T-cell (primary cell): Measurements from ENCODE around the gene CCSER1. TPM values are rescaled to one million over a fixed set of nuclear protein-coding genes. Genes with fewer than 3 reads are reported as not detected.
"Not testable (repeated sequence)": the region's sequence is repeated elsewhere in the genome, so short reads cannot be mapped to it uniquely, and the experiment has no call there.

ENCODE experiments used
- ATAC-seq, 4 experiments: fragments of 200-7000 bp in 3 of 4; fragments of 150-1000 bp in 1 of 4; cut with Tn5 transposase; replicated peaks in 1 of 4; 1 replicate in 3 of 4; 2 replicates in 1 of 4; pipeline ENCODE4 v1.10.0; 2021; ENCODE audit warnings: moderate library complexity in 3 of 4, mild to moderate bottlenecking in 2 of 4, moderate number of reproducible peaks in 1 of 4
- CTCF ChIA-PET, 2 donors: fragments of 300-600 bp; sonication (Branson Sonifier 250); formaldehyde crosslinking; loops; one replicate each; lab custom pipeline; 2022; ENCODE audit warnings: antibody characterized with exemption in 2 of 2; lab: Charles Lee
- POLR2A ChIA-PET, 2 donors: fragments of 300-600 bp; sonication (Branson Sonifier 250); formaldehyde crosslinking; loops; one replicate each; lab custom pipeline; 2022; ENCODE audit warnings: antibody characterized with exemption in 2 of 2; lab: Charles Lee
- DNase-seq, 35 experiments: peaks; one replicate each; pipeline versions ENCODE4 v3.0.0 to v3.0.0-alpha.2; 2013 to 2023
- H3K27ac ChIP-seq: one replicate; pipeline ENCODE4 v1.5.1; 2013; ENCODE audit warnings: low read length
- H3K27me3 ChIP-seq, 2 experiments: replicated peaks in 1 of 2; 1 replicate in 1 of 2; 2 replicates in 1 of 2; pipeline versions ENCODE4 v1.6.1 to v1.7.0; 2013; ENCODE audit warnings: low read length in 1 of 2, mixed read lengths in 1 of 2; ENCODE audit not compliant: control insufficient read depth in 2 of 2, insufficient read depth in 2 of 2; ENCODE audit errors: extremely low read depth in 1 of 2
- H3K36me3 ChIP-seq, 2 donors: 1 replicate in 1 of 2; 2 replicates in 1 of 2; pipeline versions ENCODE4 v1.6.1 to v1.7.0; 2013; ENCODE audit warnings: low read length in 1 of 2; ENCODE audit not compliant: control insufficient read depth in 2 of 2, insufficient read depth in 1 of 2; ENCODE audit errors: extremely low read depth in 1 of 2
- H3K4me1 ChIP-seq, 2 experiments: 1 replicate in 1 of 2; 2 replicates in 1 of 2; pipeline versions ENCODE4 v1.6.1 to v1.7.0; 2013; ENCODE audit warnings: low read length in 2 of 2, mixed read lengths in 1 of 2; ENCODE audit not compliant: insufficient read depth in 2 of 2, control insufficient read depth in 1 of 2; ENCODE audit errors: extremely low read depth in 1 of 2
- H3K4me3 ChIP-seq, 2 donors: 1 replicate in 1 of 2; 2 replicates in 1 of 2; pipeline versions ENCODE4 v1.5.1 to v1.7.0; 2013; ENCODE audit warnings: mild to moderate bottlenecking in 2 of 2, low read length in 1 of 2, moderate library complexity in 1 of 2; ENCODE audit not compliant: control insufficient read depth in 1 of 2; ENCODE audit errors: extremely low read depth in 1 of 2
- H3K9me3 ChIP-seq: 2 replicates; pipeline ENCODE4 v1.7.0; 2013
- H3K27ac Mint-ChIP-seq, 2 donors: one replicate each; pipeline ENCODE4 v1.8.0; 2020 to 2021; ENCODE audit warnings: mild to moderate bottlenecking in 2 of 2, mixed read lengths in 2 of 2
- H3K27me3 Mint-ChIP-seq, 2 donors: one replicate each; pipeline ENCODE4 v1.8.0; 2021 to 2022; ENCODE audit warnings: mixed read lengths in 2 of 2
- H3K36me3 Mint-ChIP-seq: one replicate; pipeline ENCODE4 v1.8.0; 2021; ENCODE audit warnings: mixed read lengths
- H3K4me1 Mint-ChIP-seq, 3 donors: one replicate each; pipeline ENCODE4 v1.8.0; 2020 to 2022; ENCODE audit warnings: mixed read lengths in 3 of 3, mild to moderate bottlenecking in 1 of 3
- H3K4me3 Mint-ChIP-seq, 3 donors: one replicate each; pipeline ENCODE4 v1.8.0; 2020 to 2022; ENCODE audit warnings: mild to moderate bottlenecking in 3 of 3, mixed read lengths in 3 of 3, moderate library complexity in 3 of 3
- H3K9me3 Mint-ChIP-seq, 3 donors: one replicate each; pipeline ENCODE4 v1.8.0; 2020 to 2022; ENCODE audit warnings: mixed read lengths in 3 of 3
- WGBS: methylation state at CpG from one replicate; pipeline ENCODE4 v1.1.5; 2013; ENCODE audit warnings: missing lambda C conversion rate; ENCODE audit not compliant: insufficient coverage; 5-methylcytosine and 5-hydroxymethylcytosine counted together
- total RNA-seq, 35 experiments: library from RNA in 6 of 35; stranded (reverse) in 6 of 35; fragments of 120-200 nt in 1 of 35; gene quantifications; one replicate each; pipeline versions ENCODE4 v1.2.1 to v1.2.4 and lab custom pipeline; 2013 to 2026

Gene CCSER1
- total RNA-seq, 5 donors from 2014 or later (not counting 1 experiment from before 2014, with no cell fraction given) = 0.35 to 1.4 (median 0.98) TPM

DNA sequence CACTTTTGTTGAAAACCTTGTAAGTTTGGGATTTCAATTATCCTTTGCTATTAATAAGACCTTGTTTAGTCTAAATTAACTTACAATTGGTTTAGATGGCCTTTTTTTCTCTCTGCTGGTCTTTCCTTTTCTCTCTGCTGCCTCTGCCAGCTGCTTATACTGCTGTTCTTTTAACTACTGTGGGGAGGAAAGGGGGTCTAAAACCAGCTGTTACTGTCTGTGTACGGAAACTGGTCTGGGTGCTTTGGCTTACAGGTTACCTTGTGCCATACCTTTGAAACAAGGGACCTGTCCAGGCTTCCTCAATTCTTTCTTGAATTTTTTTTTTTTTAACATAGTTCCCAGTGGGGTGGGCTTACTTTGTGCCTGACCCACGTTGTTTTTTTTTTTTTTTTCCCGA is 1230.8 kb downstream of the CCSER1 start:
- POLR2A ChIA-PET, H3K4me3 Mint-ChIP-seq, H3K9me3 ChIP-seq, DNase-seq, H3K4me1 ChIP-seq, H3K36me3 ChIP-seq, ATAC-seq, H3K4me3 ChIP-seq, H3K36me3 Mint-ChIP-seq, H3K27ac Mint-ChIP-seq, H3K4me1 Mint-ChIP-seq, H3K27me3 ChIP-seq, H3K27me3 Mint-ChIP-seq, H3K27ac ChIP-seq, CTCF ChIA-PET: not testable (repeated sequence)
- H3K9me3 Mint-ChIP-seq = peaks cover 11 to 31% (median 14%) of the 10 kb centered on the region in 3 donors
- no CpG with 5 or more reads among the region's 3 CpGs for WGBS

- H3K27ac ChIP-seq, H3K27me3 Mint-ChIP-seq, POLR2A ChIA-PET, H3K4me1 Mint-ChIP-seq, H3K4me1 ChIP-seq, H3K4me3 Mint-ChIP-seq, H3K36me3 Mint-ChIP-seq, H3K4me3 ChIP-seq, H3K9me3 ChIP-seq, CTCF ChIA-PET, DNase-seq, ATAC-seq, H3K36me3 ChIP-seq, H3K27ac Mint-ChIP-seq, H3K27me3 ChIP-seq: not testable (repeated sequence)
- H3K9me3 Mint-ChIP-seq = peaks cover 11 to 28% (median 12%) of the 10 kb centered on the region in 3 donors
- WGBS = 90% methylated on average over 10 of the region's 13 CpGs
These were observed 1231.4 kb downstream of the CCSER1 start for GRCh38 chr4:91358621-91359020.

GRCh38 chr4:91359041-91360031 is 1232.1 kb downstream of the CCSER1 start:
- H3K4me3 Mint-ChIP-seq = no peak overlapping the region
- Histone ChIP-seq H3K4me3 (no peak overlapping the region), H3K36me3 (no peaks in the 10 kb centered on the region), H3K9me3 (no peaks in the 10 kb centered on the region), H3K27me3 (no peaks in the 10 kb centered on the region), H3K4me1 (no peaks in the 10 kb centered on the region), H3K27ac (no peak overlapping the region)
- CTCF ChIA-PET = no interaction called here
- no peaks in the 10 kb centered on the region for H3K4me1 Mint-ChIP-seq
- no peak overlapping the region for H3K27ac Mint-ChIP-seq
- H3K36me3 Mint-ChIP-seq = no peaks in the 10 kb centered on the region
- whole genome bisulfite sequencing = 75% methylated on average over 2 of the region's 8 CpGs
- ATAC-seq (no peak), DNase-seq (no peak)
- H3K27me3 Mint-ChIP-seq = no peaks in the 10 kb centered on the region
- peaks cover 9 to 27% (median 11%) of the 10 kb centered on the region in 3 donors for H3K9me3 Mint-ChIP-seq
- POLR2A ChIA-PET = no interaction called here

- no peak overlapping the region for H3K27ac Mint-ChIP-seq
- H3K4me3 Mint-ChIP-seq = no peak overlapping the region
- ChIA-PET POLR2A (no interaction called here), CTCF (no interaction called here)
- Histone ChIP-seq H3K27me3 (no peaks in the 10 kb centered on the region), H3K4me1 (no peaks in the 10 kb centered on the region), H3K9me3 (no peaks in the 10 kb centered on the region), H3K4me3 (no peak overlapping the region), H3K36me3 (no peaks in the 10 kb centered on the region), H3K27ac (no peak overlapping the region)
- no peaks in the 10 kb centered on the region for H3K4me1 Mint-ChIP-seq
- ATAC-seq (no peak), DNase-seq (no peak)
- no peaks in the 10 kb centered on the region for H3K27me3 Mint-ChIP-seq
- H3K36me3 Mint-ChIP-seq = no peaks in the 10 kb centered on the region
- no CpG with 5 or more reads among the region's 1 CpG for WGBS
- peaks cover 9 to 27% (median 11%) of the 10 kb centered on the region in 3 donors for H3K9me3 Mint-ChIP-seq
These were observed 1234.9 kb downstream of the CCSER1 start for GRCh38 chr4:91362125-91362524.

GRCh38 chr4:91366554-91366953 is 1239.4 kb downstream of the CCSER1 start:
- ChIA-PET CTCF (no interaction called here), POLR2A (no interaction called here)
- ATAC-seq = no peak

DNA sequence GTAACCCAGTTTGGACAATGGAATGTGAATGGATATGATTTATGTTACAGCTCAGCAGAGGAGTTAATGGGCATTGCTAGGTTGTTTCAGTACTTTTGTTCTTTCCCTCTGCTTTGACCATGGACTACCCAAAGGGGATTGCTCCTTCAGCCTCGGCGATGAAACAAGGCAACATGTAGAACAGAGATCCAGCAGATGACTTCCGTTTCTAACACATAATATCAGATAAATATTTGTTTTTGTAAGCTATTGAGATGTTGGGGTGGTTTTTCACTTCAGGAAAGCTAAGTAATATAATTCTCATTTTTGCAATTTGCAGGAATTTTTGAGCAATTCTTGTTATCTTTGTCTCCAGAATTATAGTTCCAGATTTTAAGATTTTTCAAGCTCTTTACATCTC is 1241.9 kb downstream of the CCSER1 start:
- no peaks in the 10 kb centered on the region for H3K27me3 Mint-ChIP-seq
- H3K4me3 Mint-ChIP-seq = no peak overlapping the region

More at GRCh38 chr4:91366554-91366953, 1239.4 kb downstream of the CCSER1 start:
- no peak overlapping the region for H3K4me3 ChIP-seq
- no peaks in the 10 kb centered on the region for H3K27me3 Mint-ChIP-seq
- no peaks in the 10 kb centered on the region for H3K4me1 ChIP-seq
- no peaks in the 10 kb centered on the region for H3K4me1 Mint-ChIP-seq
- H3K36me3 ChIP-seq = no peaks in the 10 kb centered on the region
- H3K27ac Mint-ChIP-seq = no peak overlapping the region
- H3K9me3 ChIP-seq = no peaks in the 10 kb centered on the region
- no peaks in the 10 kb centered on the region for H3K27me3 ChIP-seq
- no peak overlapping the region for H3K4me3 Mint-ChIP-seq
- no peak for DNase-seq
- peaks cover 5 to 14% (median 11%) of the 10 kb centered on the region in 3 donors for H3K9me3 Mint-ChIP-seq
- no peaks in the 10 kb centered on the region for H3K36me3 Mint-ChIP-seq
- H3K27ac ChIP-seq = no peak overlapping the region

More for the DNA sequence above, 1241.9 kb downstream of the CCSER1 start:
- DNase-seq = no peak
- ATAC-seq = no peak
- H3K36me3 Mint-ChIP-seq = no peaks in the 10 kb centered on the region
- no peak overlapping the region for H3K27ac Mint-ChIP-seq
- Histone ChIP-seq H3K36me3 (no peaks in the 10 kb centered on the region), H3K4me3 (no peak overlapping the region), H3K4me1 (no peaks in the 10 kb centered on the region), H3K9me3 (no peaks in the 10 kb centered on the region), H3K27me3 (no peaks in the 10 kb centered on the region), H3K27ac (no peak overlapping the region)
- H3K4me1 Mint-ChIP-seq = no peaks in the 10 kb centered on the region
- POLR2A ChIA-PET = interaction anchor here in 1 of 2 donors (0.8 kb wide), 1 partner anchor 27 kb away, joined by 5 read pairs; no protein-coding TSS in a partner anchor
- no CpG with 5 or more reads among the region's 3 CpGs for WGBS
- H3K9me3 Mint-ChIP-seq = peaks cover 7 to 19% (median 14%) of the 10 kb centered on the region in 3 donors
- CTCF ChIA-PET = no interaction called here
